Gastrocnemius medialis (tissue), 4 donors: ENCODE measurements around the gene HS3ST3A1.

Source experiments
- POLR2A ChIP-seq, 2 donors: fragments of 450-650 bp; IDR thresholded peaks; one replicate each; pipeline ENCODE4 v1.6.1; 2017; ENCODE audit warnings: antibody characterized with exemption in 2 of 2, mild to moderate bottlenecking in 2 of 2, moderate library complexity in 2 of 2
- TF ChIP-seq, protein P1 (sequence below), 5 experiments: fragments of 450-650 bp in 3 of 5; fragments of 200-600 bp in 2 of 5; sonication (generic) in 2 of 5; IDR thresholded peaks in 4 of 5; conservative IDR thresholded peaks in 1 of 5; 1 replicate in 4 of 5; 2 replicates in 1 of 5; pipeline ENCODE4 v1.5.1; 2016 to 2019; ENCODE audit warnings: antibody characterized with exemption in 5 of 5, mild to moderate bottlenecking in 3 of 5, moderate library complexity in 3 of 5

- TF ChIP-seq POLR2A (IDR thresholded peaks at IDR 0.05) = no peak
- TF ChIP-seq, protein P1, sequence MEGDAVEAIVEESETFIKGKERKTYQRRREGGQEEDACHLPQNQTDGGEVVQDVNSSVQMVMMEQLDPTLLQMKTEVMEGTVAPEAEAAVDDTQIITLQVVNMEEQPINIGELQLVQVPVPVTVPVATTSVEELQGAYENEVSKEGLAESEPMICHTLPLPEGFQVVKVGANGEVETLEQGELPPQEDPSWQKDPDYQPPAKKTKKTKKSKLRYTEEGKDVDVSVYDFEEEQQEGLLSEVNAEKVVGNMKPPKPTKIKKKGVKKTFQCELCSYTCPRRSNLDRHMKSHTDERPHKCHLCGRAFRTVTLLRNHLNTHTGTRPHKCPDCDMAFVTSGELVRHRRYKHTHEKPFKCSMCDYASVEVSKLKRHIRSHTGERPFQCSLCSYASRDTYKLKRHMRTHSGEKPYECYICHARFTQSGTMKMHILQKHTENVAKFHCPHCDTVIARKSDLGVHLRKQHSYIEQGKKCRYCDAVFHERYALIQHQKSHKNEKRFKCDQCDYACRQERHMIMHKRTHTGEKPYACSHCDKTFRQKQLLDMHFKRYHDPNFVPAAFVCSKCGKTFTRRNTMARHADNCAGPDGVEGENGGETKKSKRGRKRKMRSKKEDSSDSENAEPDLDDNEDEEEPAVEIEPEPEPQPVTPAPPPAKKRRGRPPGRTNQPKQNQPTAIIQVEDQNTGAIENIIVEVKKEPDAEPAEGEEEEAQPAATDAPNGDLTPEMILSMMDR (IDR thresholded peaks at IDR 0.05 in 4 of 5, conservative IDR thresholded peaks at IDR 0.05 in 1 of 5) = no peak
Measured at GRCh38 chr17:13491491-13491890, 110.2 kb downstream of the HS3ST3A1 start.
